ENCODE data around the gene DNAAF5.

Gene DNAAF5

DNA sequence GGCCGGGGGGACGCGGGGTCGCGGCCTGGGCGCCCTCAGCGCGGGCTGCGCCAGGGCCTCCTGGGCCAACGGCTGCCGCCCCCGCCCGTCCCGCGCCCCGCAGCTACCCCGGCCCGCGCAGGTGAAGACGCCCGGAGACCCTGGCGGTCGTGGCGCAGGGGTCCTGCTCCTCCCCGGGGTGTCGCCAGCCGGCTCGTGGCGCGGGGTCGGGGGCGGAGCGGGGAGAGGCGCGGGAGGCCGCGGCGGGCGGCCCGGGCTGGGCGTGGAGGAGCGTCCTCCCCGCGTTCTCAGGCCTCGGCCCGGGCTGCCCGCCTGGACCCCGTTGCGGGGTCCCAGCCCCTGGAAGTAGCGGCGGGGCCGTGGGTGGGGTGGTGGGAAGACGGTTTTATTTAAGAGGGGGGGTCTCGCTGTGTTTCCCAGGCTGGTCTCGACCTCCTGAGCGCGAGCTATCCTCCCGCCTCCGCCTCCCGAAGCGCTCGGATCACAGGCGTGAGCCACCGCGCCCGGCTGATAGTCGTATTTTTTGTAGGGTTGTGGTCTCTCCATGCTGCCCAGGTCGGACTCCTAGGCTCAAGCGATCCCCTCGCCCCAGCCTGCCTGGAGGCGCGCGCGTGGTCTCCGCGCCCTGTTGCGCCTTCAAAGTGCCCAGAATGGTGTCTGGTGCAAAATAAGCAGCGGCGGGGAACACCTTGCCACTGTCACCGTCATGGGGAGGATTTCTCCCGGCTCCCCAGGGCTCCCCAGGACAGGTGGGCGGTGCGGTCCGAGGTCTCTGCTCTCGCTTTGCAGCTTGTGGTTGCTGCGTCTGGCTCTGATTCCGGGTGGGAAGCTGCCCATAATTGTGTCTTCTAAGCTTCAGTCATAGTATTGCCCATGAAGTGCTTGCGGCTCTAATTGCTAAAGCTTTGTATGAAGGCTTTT lies 90.5 kb downstream of the DNAAF5 start:
- TF ChIP-seq, protein P1, sequence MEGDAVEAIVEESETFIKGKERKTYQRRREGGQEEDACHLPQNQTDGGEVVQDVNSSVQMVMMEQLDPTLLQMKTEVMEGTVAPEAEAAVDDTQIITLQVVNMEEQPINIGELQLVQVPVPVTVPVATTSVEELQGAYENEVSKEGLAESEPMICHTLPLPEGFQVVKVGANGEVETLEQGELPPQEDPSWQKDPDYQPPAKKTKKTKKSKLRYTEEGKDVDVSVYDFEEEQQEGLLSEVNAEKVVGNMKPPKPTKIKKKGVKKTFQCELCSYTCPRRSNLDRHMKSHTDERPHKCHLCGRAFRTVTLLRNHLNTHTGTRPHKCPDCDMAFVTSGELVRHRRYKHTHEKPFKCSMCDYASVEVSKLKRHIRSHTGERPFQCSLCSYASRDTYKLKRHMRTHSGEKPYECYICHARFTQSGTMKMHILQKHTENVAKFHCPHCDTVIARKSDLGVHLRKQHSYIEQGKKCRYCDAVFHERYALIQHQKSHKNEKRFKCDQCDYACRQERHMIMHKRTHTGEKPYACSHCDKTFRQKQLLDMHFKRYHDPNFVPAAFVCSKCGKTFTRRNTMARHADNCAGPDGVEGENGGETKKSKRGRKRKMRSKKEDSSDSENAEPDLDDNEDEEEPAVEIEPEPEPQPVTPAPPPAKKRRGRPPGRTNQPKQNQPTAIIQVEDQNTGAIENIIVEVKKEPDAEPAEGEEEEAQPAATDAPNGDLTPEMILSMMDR (conservative IDR thresholded peaks at IDR 0.05; ENCODE audit: low read depth, low read length), result no peak
- peak overlapping the region; percentile 69 for H3K4me3 ChIP-seq (ENCODE audit: low read depth, low read length)
- no peak for DNase-seq (ENCODE audit: low read depth)

DNA sequence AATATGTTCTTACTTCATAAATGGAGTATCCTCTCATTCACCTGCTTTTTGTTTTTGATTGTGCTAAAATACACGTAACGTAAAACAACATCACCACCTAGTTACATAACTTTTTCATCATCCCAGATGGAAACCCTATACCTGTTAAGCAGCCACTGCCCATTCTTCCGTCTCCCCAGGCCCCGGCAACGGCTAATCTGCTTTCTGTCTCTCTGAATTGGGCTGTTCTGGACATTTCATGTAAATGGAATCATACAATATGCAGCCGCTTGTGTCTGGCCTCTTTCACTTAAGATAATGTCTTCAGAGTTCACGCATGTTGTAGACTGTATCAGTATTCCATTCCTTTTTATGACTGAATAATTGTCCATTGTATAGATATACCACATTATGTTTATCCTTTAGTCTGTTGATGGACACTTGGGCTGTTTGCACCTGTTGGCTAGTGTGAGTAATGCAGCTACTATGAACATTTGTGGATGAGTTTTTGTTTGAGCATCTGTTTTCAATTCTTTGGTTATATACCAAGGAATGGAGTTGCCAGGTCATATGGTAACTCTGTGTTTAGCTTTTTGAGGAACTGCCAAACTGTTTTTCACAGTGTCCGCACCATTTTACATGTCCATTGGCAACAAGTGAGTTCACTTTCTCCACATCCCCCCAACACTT lies 91.7 kb downstream of the DNAAF5 start:
- TF ChIP-seq, protein P1 (conservative IDR thresholded peaks at IDR 0.05; ENCODE audit: low read depth, low read length), result peak; percentile 44
- H3K4me3 ChIP-seq (ENCODE audit: low read depth, low read length), result no peak overlapping the region
- DNase-seq (ENCODE audit: low read depth), result peak; percentile 66

- H3K4me3 ChIP-seq (ENCODE audit: low read depth, low read length), result no peak overlapping the region
- TF ChIP-seq, protein P1 (conservative IDR thresholded peaks at IDR 0.05; ENCODE audit: low read depth, low read length), result no peak
- no peak for DNase-seq (ENCODE audit: low read depth)
Observed at GRCh38 chr7:820341-820740, 93.8 kb downstream of the DNAAF5 start.

DNA sequence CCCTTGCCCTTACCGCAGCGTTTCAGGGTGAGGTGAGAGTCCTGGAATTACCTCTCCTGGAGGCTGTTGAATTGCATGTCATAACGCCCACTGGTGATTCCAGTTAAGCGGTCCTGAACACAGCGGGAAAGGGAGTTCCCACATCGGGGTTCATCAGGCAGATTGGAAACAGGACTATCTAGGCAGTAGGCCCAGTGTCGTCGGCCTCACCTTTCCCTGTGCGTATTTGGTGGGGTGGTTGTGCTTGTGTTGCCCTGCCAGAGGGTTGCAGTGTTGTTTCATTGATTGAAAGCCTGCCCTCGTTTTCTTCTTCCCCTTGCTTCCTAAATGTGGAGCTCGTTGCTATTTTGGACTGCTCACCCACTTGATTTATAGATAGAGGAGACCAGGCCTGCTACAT lies 95.2 kb downstream of the DNAAF5 start:
- TF ChIP-seq, protein P1 (conservative IDR thresholded peaks at IDR 0.05; ENCODE audit: low read depth, low read length), result no peak
- no peak overlapping the region for H3K4me3 ChIP-seq (ENCODE audit: low read depth, low read length)
- DNase-seq (ENCODE audit: low read depth), result no peak

GRCh38 chr7:822692-823276 lies 96.3 kb downstream of the DNAAF5 start:
- H3K4me3 ChIP-seq (ENCODE audit: low read depth, low read length), result no peak overlapping the region
- DNase-seq (ENCODE audit: low read depth), result no peak
- TF ChIP-seq, protein P1 (conservative IDR thresholded peaks at IDR 0.05; ENCODE audit: low read depth, low read length), result no peak

GRCh38 chr7:823649-824048 lies 97.2 kb downstream of the DNAAF5 start:
- no peak for DNase-seq (ENCODE audit: low read depth)

More at GRCh38 chr7:823649-824048, 97.2 kb downstream of the DNAAF5 start:
- no peak overlapping the region for H3K4me3 ChIP-seq (ENCODE audit: low read depth, low read length)
- TF ChIP-seq, protein P1 (conservative IDR thresholded peaks at IDR 0.05; ENCODE audit: low read depth, low read length), result no peak

Data from choroid plexus epithelial cell (primary cell).